Measurements from ENCODE around the gene CAPZB.

CAPZB gene

DNA sequence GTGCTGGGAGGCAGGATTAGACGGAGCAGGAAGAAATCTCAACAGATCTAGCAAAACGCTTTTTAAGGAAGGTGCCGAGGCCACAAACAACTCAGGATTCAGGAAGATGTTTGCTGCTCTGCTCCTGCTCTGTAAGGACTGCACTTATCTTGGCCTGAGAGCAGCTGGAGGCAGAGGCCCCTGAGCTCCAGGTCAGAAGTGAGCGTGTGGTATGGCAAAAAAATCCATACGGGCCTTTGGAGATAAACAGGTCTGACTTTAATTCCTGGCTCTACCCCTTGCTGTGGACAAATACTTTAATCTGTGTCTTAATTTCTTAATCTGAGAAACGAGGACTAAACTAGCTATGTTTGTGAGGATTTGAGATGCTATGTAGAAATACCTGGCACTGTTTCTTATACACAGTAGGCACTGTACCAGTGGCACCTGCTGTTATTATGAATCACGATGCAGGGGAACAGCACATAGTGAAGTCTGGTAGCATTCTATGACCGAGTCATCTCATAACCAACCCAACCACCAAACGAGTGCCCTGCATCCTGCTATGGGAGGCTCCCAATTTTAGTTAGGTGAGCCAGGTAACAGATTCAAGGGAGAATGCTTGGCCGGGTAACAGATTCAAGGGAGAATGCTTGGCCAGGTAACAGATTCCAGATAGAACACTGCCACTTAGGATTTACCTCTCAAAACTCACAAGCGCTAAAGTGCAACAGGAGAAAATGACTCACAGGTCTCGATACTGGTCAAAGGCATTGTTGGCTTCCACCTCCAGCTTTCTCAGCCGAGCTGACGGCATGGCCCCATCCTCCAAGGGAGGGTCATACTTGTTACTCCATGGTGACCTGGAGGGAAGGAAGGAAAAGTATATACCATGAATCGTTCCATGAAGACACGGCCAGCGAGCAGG, 107.3 kb downstream of the CAPZB start:
- Histone ChIP-seq H3K27ac (ENCODE audit: low read length) (no peak overlapping the region), H3K4me2 (ENCODE audit: low read depth, low read length) (no peak overlapping the region), H3K9ac (ENCODE audit: low read length) (no peak overlapping the region), H3K79me2 (ENCODE audit: low read length) (no peaks in the 10 kb centered on the region), H3K27me3 (replicated peaks; ENCODE audit: insufficient read depth, low read length) (no peaks in the 10 kb centered on the region), H3K36me3 (replicated peaks; ENCODE audit: insufficient read depth, low read length) (peaks cover 3% of the 10 kb centered on the region), H3K4me3 (ENCODE audit: low read length) (no peak overlapping the region), H2AFZ (ENCODE audit: low read length) (no peak overlapping the region), H3F3A (ENCODE audit: insufficient read depth, low read length) (no peaks in the 10 kb centered on the region), H3K4me1 (ENCODE audit: low read length) (no peaks in the 10 kb centered on the region), H3K9me3 (replicated peaks; ENCODE audit: insufficient read depth, low read length) (no peaks in the 10 kb centered on the region), H3K9me2 (replicated peaks; ENCODE audit: insufficient read depth, low read length) (no peaks in the 10 kb centered on the region), H4K20me1 (ENCODE audit: insufficient read depth, low read length) (no peaks in the 10 kb centered on the region)
- TF ChIP-seq EZH2 (optimal IDR thresholded peaks at IDR 0.05; ENCODE audit: low read depth, low read length) (no peak), EZH2phosphoT487 (IDR thresholded peaks at IDR 0.05; ENCODE audit: low read length) (no peak)
- TF ChIP-seq, protein P1, sequence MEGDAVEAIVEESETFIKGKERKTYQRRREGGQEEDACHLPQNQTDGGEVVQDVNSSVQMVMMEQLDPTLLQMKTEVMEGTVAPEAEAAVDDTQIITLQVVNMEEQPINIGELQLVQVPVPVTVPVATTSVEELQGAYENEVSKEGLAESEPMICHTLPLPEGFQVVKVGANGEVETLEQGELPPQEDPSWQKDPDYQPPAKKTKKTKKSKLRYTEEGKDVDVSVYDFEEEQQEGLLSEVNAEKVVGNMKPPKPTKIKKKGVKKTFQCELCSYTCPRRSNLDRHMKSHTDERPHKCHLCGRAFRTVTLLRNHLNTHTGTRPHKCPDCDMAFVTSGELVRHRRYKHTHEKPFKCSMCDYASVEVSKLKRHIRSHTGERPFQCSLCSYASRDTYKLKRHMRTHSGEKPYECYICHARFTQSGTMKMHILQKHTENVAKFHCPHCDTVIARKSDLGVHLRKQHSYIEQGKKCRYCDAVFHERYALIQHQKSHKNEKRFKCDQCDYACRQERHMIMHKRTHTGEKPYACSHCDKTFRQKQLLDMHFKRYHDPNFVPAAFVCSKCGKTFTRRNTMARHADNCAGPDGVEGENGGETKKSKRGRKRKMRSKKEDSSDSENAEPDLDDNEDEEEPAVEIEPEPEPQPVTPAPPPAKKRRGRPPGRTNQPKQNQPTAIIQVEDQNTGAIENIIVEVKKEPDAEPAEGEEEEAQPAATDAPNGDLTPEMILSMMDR (IDR thresholded peaks at IDR 0.05; ENCODE audit: low read length) = no peak
- no peak for DNase-seq

DNA sequence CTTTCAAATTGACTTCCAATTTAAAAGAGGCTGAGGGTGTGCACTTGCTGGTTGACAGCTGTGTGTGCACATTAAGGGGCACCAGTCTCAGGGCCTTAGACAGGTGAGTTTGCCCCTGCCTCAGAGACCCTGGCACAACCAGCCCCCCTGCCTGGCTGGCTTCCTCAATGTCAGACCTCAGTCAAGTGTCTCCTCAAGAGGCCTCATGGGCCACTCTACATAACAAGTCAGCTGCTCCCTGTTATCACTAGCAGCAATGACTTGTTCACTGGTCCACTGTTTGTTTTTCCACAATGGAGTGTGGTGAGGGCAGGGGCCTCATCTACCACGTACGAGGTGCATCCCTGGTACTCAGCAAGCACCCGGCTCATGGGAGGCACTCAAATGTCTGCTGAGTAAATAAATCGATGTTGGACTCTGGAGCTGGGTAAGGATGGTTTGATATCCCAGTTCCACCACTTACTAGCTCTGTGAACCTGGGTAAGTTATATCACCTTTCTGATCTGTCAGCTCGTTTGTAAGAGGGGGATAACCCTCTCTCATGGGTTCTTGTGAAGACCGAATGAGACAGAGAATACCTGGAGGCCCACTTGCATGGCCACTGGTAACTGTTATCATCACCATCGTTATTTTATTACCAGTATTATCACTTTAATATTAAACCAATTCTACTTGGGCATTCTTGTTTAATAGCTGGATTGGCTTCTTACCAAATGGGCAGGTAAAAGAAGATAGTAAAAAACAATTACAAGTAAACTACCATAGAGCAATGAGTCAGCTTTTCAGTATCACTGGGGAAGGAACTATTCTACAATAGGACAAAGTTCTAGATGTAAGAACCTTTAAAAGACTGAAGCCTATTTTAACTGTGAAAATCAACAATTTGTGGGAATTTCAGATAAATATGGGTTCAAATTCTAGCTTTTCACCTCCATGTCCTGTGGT, 108.6 kb downstream of the CAPZB start:
- H3K4me1 ChIP-seq (ENCODE audit: low read length) = no peaks in the 10 kb centered on the region
- H3K79me2 ChIP-seq (ENCODE audit: low read length) = no peaks in the 10 kb centered on the region
- H3K9me3 ChIP-seq (replicated peaks; ENCODE audit: insufficient read depth, low read length) = no peaks in the 10 kb centered on the region
- no peak for DNase-seq
- no peaks in the 10 kb centered on the region for H4K20me1 ChIP-seq (ENCODE audit: insufficient read depth, low read length)
- no peak overlapping the region for H2AFZ ChIP-seq (ENCODE audit: low read length)
- peaks cover 3% of the 10 kb centered on the region for H3K36me3 ChIP-seq (replicated peaks; ENCODE audit: insufficient read depth, low read length)
- no peaks in the 10 kb centered on the region for H3K27me3 ChIP-seq (replicated peaks; ENCODE audit: insufficient read depth, low read length)
- H3F3A ChIP-seq (ENCODE audit: insufficient read depth, low read length) = no peaks in the 10 kb centered on the region
- H3K9me2 ChIP-seq (replicated peaks; ENCODE audit: insufficient read depth, low read length) = no peaks in the 10 kb centered on the region
- no peak overlapping the region for H3K9ac ChIP-seq (ENCODE audit: low read length)
- TF ChIP-seq EZH2phosphoT487 (IDR thresholded peaks at IDR 0.05; ENCODE audit: low read length) = no peak
- TF ChIP-seq, protein P1 (IDR thresholded peaks at IDR 0.05; ENCODE audit: low read length) = no peak
- no peak for TF ChIP-seq EZH2 (optimal IDR thresholded peaks at IDR 0.05; ENCODE audit: low read depth, low read length)
- no peak overlapping the region for H3K4me3 ChIP-seq (ENCODE audit: low read length)
- H3K27ac ChIP-seq (ENCODE audit: low read length) = no peak overlapping the region
- H3K4me2 ChIP-seq (ENCODE audit: low read depth, low read length) = no peak overlapping the region

DNA sequence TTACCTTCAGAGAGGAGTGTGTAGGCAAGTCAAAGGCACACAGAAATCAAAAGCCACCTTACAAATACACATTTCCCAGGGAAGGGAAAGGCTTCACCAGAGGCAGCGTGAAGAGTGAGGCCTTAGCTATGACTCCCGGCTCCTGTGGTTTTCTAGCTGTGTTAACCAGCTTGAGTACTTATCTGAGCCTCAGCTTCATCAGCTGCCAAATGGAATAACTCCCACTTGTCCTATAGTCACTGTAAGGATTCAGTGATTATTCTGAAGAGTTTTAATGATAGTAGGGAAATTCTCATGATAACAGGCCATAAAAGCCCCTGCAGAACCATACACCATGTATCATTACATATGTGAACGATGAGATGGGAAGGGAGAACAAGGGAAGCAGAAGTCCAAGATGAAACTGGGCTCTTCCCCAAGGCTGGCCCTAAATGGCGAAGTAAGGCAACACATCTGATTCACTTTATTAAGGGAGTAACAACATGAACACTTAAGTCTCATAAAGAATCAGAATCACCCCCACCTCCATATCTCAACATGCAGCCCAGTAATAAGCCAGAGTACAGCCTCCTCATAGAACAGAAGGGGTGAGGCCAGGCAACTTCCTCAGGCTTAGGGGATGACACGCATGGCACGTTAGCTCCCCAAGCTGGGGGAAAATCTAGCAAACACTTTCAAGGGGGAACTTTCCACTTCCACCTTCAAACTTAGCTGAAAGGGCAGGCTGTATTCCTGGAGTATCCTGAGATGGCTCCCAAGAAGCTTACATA, 109.5 kb downstream of the CAPZB start:
- no peaks in the 10 kb centered on the region for H3K79me2 ChIP-seq (ENCODE audit: low read length)

More for the DNA sequence above, 109.5 kb downstream of the CAPZB start:
- Histone ChIP-seq H2AFZ (ENCODE audit: low read length) (no peak overlapping the region), H3K27me3 (replicated peaks; ENCODE audit: insufficient read depth, low read length) (no peaks in the 10 kb centered on the region), H3K9me2 (replicated peaks; ENCODE audit: insufficient read depth, low read length) (no peaks in the 10 kb centered on the region), H3K4me3 (ENCODE audit: low read length) (no peak overlapping the region), H3K9me3 (replicated peaks; ENCODE audit: insufficient read depth, low read length) (no peaks in the 10 kb centered on the region), H3K4me2 (ENCODE audit: low read depth, low read length) (no peak overlapping the region), H3K36me3 (replicated peaks; ENCODE audit: insufficient read depth, low read length) (peaks cover 3% of the 10 kb centered on the region), H3K9ac (ENCODE audit: low read length) (no peak overlapping the region), H3K27ac (ENCODE audit: low read length) (no peak overlapping the region), H4K20me1 (ENCODE audit: insufficient read depth, low read length) (no peaks in the 10 kb centered on the region), H3K4me1 (ENCODE audit: low read length) (no peaks in the 10 kb centered on the region), H3F3A (ENCODE audit: insufficient read depth, low read length) (no peaks in the 10 kb centered on the region)
- DNase-seq = no peak
- TF ChIP-seq EZH2phosphoT487 (IDR thresholded peaks at IDR 0.05; ENCODE audit: low read length) = no peak
- no peak for TF ChIP-seq EZH2 (optimal IDR thresholded peaks at IDR 0.05; ENCODE audit: low read depth, low read length)
- TF ChIP-seq, protein P1 (IDR thresholded peaks at IDR 0.05; ENCODE audit: low read length) = no peak
